ENCODE results near the gene FARP2.

GRCh38 chr2:241379481-241380480 lies 23.7 kb downstream of the FARP2 start:
- TF ChIP-seq, protein P1, sequence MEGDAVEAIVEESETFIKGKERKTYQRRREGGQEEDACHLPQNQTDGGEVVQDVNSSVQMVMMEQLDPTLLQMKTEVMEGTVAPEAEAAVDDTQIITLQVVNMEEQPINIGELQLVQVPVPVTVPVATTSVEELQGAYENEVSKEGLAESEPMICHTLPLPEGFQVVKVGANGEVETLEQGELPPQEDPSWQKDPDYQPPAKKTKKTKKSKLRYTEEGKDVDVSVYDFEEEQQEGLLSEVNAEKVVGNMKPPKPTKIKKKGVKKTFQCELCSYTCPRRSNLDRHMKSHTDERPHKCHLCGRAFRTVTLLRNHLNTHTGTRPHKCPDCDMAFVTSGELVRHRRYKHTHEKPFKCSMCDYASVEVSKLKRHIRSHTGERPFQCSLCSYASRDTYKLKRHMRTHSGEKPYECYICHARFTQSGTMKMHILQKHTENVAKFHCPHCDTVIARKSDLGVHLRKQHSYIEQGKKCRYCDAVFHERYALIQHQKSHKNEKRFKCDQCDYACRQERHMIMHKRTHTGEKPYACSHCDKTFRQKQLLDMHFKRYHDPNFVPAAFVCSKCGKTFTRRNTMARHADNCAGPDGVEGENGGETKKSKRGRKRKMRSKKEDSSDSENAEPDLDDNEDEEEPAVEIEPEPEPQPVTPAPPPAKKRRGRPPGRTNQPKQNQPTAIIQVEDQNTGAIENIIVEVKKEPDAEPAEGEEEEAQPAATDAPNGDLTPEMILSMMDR (IDR thresholded peaks at IDR 0.05): no peak
- TF ChIP-seq EP300 (IDR thresholded peaks at IDR 0.05; ENCODE audit: low read depth): no peak
